Activated CD4-positive, alpha-beta T cell treated with anti-CD3 and anti-CD28 coated beads for 4 hours (primary cell): Measurements from ENCODE around the gene MRPL48.

Source experiments
- DNase-seq, 2 donors: peaks; one replicate each; pipeline ENCODE4 v3.0.0-alpha.2; 2020

MRPL48 gene

GRCh38 chr11:73907191-73907590 is 119.5 kb downstream of the MRPL48 start:
- DNase-seq, result peak in 1 of 2 donors; percentile 2

- no peak for DNase-seq
Measured at GRCh38 chr11:73912026-73912425, 124.4 kb downstream of the MRPL48 start.

- DNase-seq, result no peak
Measured at GRCh38 chr11:73913472-73913871, 125.8 kb downstream of the MRPL48 start.

GRCh38 chr11:73914284-73914683 is 126.6 kb downstream of the MRPL48 start:
- DNase-seq, result no peak
